Vagina (tissue), 2 donors: ENCODE measurements around the gene OR5B12.

ENCODE experiments used
- POLR2AphosphoS5 ChIP-seq, 2 donors: sonication (generic); formaldehyde crosslinking; IDR thresholded peaks; one replicate each; pipeline ENCODE4 v1.9.0; 2017; ENCODE audit warnings: antibody characterized with exemption in 2 of 2, mild to moderate bottlenecking in 2 of 2, low read depth in 1 of 2; ENCODE audit not compliant: insufficient read depth in 1 of 2
- TF ChIP-seq, protein P1 (sequence below), 3 experiments: fragments of 450-650 bp in 2 of 3; fragments of 200-600 bp in 1 of 3; sonication (generic) in 1 of 3; IDR thresholded peaks; one replicate each; pipeline ENCODE4 v1.5.1; 2017 to 2019; ENCODE audit warnings: antibody characterized with exemption in 3 of 3, mild to moderate bottlenecking in 2 of 3, moderate library complexity in 2 of 3

DNA sequence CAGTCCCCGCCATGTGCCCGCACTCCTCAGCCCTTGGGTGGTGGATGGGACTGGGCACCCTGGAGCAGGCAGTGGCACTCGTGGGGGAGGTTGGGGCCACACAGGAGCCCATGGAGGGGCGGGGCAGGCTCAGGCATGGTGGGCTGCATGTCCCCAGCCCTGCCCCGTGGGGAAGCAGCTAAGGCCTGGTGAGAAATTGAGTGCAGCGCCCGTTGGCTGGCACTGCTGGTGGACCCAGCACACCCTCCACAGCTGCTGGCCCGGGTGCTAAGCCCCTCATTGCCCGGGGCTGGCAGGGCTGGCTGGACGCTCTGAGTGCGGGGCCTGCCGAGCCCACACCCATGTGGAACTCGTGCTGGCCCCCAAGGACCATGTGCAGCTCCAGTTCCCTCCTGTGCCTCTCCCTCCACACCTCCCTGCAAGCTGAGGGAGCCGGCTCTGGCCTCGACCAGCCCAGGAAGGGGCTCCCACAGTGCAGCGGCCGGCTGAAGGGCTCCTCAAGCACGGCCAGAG is 51.4 kb downstream of the OR5B12 start:
- TF ChIP-seq, protein P1, sequence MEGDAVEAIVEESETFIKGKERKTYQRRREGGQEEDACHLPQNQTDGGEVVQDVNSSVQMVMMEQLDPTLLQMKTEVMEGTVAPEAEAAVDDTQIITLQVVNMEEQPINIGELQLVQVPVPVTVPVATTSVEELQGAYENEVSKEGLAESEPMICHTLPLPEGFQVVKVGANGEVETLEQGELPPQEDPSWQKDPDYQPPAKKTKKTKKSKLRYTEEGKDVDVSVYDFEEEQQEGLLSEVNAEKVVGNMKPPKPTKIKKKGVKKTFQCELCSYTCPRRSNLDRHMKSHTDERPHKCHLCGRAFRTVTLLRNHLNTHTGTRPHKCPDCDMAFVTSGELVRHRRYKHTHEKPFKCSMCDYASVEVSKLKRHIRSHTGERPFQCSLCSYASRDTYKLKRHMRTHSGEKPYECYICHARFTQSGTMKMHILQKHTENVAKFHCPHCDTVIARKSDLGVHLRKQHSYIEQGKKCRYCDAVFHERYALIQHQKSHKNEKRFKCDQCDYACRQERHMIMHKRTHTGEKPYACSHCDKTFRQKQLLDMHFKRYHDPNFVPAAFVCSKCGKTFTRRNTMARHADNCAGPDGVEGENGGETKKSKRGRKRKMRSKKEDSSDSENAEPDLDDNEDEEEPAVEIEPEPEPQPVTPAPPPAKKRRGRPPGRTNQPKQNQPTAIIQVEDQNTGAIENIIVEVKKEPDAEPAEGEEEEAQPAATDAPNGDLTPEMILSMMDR (IDR thresholded peaks at IDR 0.05), result no peak
- TF ChIP-seq POLR2AphosphoS5 (IDR thresholded peaks at IDR 0.05; ENCODE audit: insufficient read depth in 1 of 2, low read depth in 1 of 2), result no peak
